Muscle of arm (tissue), 12 donors: ENCODE results near the gene DLX2. TPM values are rescaled to one million over a fixed set of nuclear protein-coding genes. Genes with fewer than 3 reads are reported as not detected.

ENCODE experiments used
- DNase-seq: peaks from one replicate; pipeline ENCODE4 v3.0.0-alpha.2; 2013
- polyA plus RNA-seq, 12 donors: library from polyadenylated mRNA; unstranded; fragments of 120-200 nt; gene quantifications; one replicate each; pipeline ENCODE4 v1.2.1, GENCODE V29; 2013; ENCODE audit not compliant: insufficient read length in 12 of 12

DLX2 gene
- polyA plus RNA-seq, 12 donors, result 0.08 to 0.69 (median 0.12) TPM; not detected in 5

- no peak for DNase-seq
These were observed 49.2 kb downstream of the DLX2 start for GRCh38 chr2:172053486-172053885.

DNA sequence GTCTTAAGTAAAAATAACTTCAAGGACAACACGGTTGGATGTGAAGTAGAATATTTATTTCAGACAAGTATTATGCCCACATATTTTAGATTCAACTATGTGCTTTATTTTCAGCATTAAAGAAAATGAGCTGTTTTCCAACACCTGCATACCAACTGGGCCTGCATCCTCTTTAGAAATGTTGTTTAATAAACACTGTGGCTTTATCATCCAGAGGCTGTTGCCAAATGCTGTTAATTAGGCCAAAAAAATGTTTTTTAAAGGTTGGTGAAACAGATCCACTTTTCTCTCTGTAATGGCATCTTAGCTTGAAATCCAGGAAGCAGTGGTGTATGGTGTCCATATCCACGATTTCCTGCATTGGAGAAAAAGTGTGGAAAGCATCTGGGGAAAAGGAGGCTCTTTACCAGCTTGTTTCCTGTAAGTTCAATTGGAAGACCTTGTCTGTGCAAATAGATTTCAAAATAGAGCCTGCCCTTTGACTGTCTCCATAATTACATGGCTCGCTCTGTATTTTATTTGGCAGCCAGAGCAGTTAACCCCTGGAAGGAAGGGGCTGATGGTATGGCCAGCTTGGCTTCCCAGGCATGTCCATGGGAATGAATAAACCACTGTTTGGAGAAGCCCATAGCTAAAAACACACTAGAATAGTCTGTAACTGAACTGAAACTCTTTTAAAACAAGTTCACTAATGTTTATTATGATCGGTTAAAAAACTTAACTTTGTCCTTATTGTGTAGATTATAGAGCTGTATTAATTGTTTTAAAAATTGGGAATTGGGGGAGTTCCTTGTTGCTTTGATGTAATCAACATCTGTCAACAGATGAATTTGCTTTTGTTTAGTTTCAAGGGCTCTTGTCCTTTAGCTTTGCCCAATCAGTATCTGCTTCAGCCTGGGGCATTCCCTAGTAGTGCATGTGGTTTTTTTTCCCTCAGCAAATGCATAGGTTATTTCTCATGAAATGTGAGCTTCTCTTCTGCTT, 50.4 kb downstream of the DLX2 start:
- DNase-seq, result no peak

DNA sequence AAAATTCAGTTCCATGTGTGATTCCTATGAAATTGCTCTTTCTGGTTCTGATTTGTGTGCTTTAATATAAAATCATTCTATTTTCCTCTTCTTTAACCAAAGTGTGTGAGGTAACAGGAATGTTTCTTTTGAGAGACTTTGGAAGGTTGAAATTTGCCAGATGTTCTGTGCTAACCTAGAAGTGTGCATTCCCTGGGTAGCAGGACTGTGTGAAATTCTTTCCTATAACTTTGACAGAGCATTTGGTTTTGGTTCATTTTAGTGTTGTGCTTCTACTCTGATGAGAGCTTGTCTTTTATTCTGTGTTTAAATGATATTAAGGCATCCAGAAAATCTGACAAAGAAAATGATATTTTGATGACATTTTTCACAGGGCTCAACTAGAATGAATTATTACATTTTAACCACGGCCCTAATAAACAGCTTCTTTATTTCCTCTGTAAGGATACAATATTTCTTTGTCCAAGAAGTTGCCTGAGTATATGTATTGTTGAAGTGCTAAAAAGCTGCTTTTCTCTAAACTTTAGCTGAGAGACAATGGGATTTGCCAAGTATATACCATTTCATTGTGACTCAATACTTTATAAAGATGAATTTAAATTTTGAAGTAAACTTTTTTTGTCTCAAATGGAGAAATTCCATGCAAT, 52.1 kb downstream of the DLX2 start:
- no peak for DNase-seq

- DNase-seq, result no peak
These were observed 53.1 kb downstream of the DLX2 start for GRCh38 chr2:172049567-172050120.

Other genes starting within 250 kb of the DLX2 start
- gene SLC25A12, start 208.7 kb downstream of the DLX2 start, polyA plus RNA-seq, result 10 to 100 TPM in 10 of 12 donors, 1 to 10 TPM in 1, not detected in 1; 9.4 to 34.7 (median 24.7) TPM
- gene HAT1, start 180.4 kb downstream of the DLX2 start, polyA plus RNA-seq, result 10 to 100 TPM in 11 of 12 donors, not detected in 1; 33.5 to 50.3 (median 44.0) TPM
- 10 to 100 TPM in 8 of 12 donors, 1 to 10 TPM in 3, not detected in 1; 7.8 to 31.3 (median 12.9) TPM for gene METAP1D, start 102.9 kb downstream of the DLX2 start, polyA plus RNA-seq
- gene DLX1, start 17.4 kb downstream of the DLX2 start, polyA plus RNA-seq, result 1 to 10 TPM in 1 of 12 donors, under 1 TPM in 8, not detected in 3; 0.10 to 1.3 (median 0.22) TPM